Urothelium cell line (cell line): ENCODE results near the gene SLC7A10.
A peak's percentile ranks its signal among the peaks of the same experiment; 100 is the strongest.

Experiments used
- DNase-seq: peaks from one replicate; pipeline ENCODE4 v3.0.0; 2011; ENCODE audit warnings: low spot score, mixed read lengths
- FAIRE-seq: peaks from 2 replicates; lab custom pipeline; 2011; peaks lifted over from hg19 to GRCh38; lab: Jason Lieb, UNC

Gene SLC7A10

GRCh38 chr19:33225458-33225926, at the start of gene SLC7A10:
SLC7A10 (minus strand) TSS chr19:33225850; CDS start chr19:33225703, 147 bp downstream.
- FAIRE-seq (no peak), DNase-seq (no peak)

GRCh38 chr19:33274663-33275558, 49.3 kb upstream of the SLC7A10 start:
- FAIRE-seq (no peak), DNase-seq (no peak)

GRCh38 chr19:33273881-33274662, 48.4 kb upstream of the SLC7A10 start:
- FAIRE-seq (peak; percentile 92), DNase-seq (peak; percentile 69)

- FAIRE-seq: no peak
Measured at GRCh38 chr19:33273065-33273736, 47.6 kb upstream of the SLC7A10 start.

GRCh38 chr19:33271246-33272021, 45.8 kb upstream of the SLC7A10 start:
- FAIRE-seq: no peak
- no peak for DNase-seq

More at GRCh38 chr19:33273065-33273736, 47.6 kb upstream of the SLC7A10 start:
- DNase-seq: no peak

GRCh38 chr19:33270769-33271168, 45.1 kb upstream of the SLC7A10 start:
- no peak for FAIRE-seq
- DNase-seq: no peak

- DNase-seq: no peak
- FAIRE-seq: no peak
Measured at GRCh38 chr19:33269016-33269415, 43.4 kb upstream of the SLC7A10 start.

GRCh38 chr19:33268162-33268991, 42.7 kb upstream of the SLC7A10 start:
- DNase-seq (no peak), FAIRE-seq (no peak)

- FAIRE-seq (no peak), DNase-seq (no peak)
Measured at GRCh38 chr19:33267706-33268105, 42.1 kb upstream of the SLC7A10 start.

- DNase-seq: no peak
- no peak for FAIRE-seq
Measured at GRCh38 chr19:33266974-33267484, 41.4 kb upstream of the SLC7A10 start.

GRCh38 chr19:33264881-33265445, 39.3 kb upstream of the SLC7A10 start:
- no peak for DNase-seq
- no peak for FAIRE-seq

GRCh38 chr19:33263325-33264023, 37.8 kb upstream of the SLC7A10 start:
- DNase-seq (no peak), FAIRE-seq (no peak)

GRCh38 chr19:33261511-33262189, 36.0 kb upstream of the SLC7A10 start:
- FAIRE-seq (no peak), DNase-seq (no peak)

- FAIRE-seq (no peak), DNase-seq (no peak)
Measured at GRCh38 chr19:33260628-33261418, 35.2 kb upstream of the SLC7A10 start.

GRCh38 chr19:33259539-33259938, 33.9 kb upstream of the SLC7A10 start:
- FAIRE-seq: no peak
- no peak for DNase-seq

GRCh38 chr19:33257828-33258227, 32.2 kb upstream of the SLC7A10 start:
- DNase-seq (no peak), FAIRE-seq (no peak)

GRCh38 chr19:33256261-33256660, 30.6 kb upstream of the SLC7A10 start:
- FAIRE-seq: no peak
- no peak for DNase-seq
